ENCODE measurements around the gene B4GALNT4.

B4GALNT4 gene

GRCh38 chr11:426851-427250 lies 57.6 kb downstream of the B4GALNT4 start:
- Histone ChIP-seq H3K4me1 (ENCODE audit: control insufficient read depth in 1 of 2, insufficient read depth in 2 of 2, low read length in 2 of 2) (no peaks in the 10 kb centered on the region), H3K27me3 (ENCODE audit: low read depth, low read length) (no peaks in the 10 kb centered on the region), H3K36me3 (ENCODE audit: control insufficient read depth in 1 of 2, insufficient read depth in 2 of 2, low read length in 2 of 2) (no peaks in the 10 kb centered on the region), H3K9me3 (ENCODE audit: control insufficient read depth in 1 of 2, low read length in 2 of 2) (no peaks in the 10 kb centered on the region), H3K4me3 (ENCODE audit: low read depth in 1 of 2, low read length in 2 of 2) (no peak overlapping the region), H3K27ac (ENCODE audit: low read length) (no peak overlapping the region)

GRCh38 chr11:428295-428694 lies 59.0 kb downstream of the B4GALNT4 start:
- Histone ChIP-seq H3K27me3 (ENCODE audit: low read depth, low read length) (no peaks in the 10 kb centered on the region), H3K36me3 (ENCODE audit: control insufficient read depth in 1 of 2, insufficient read depth in 2 of 2, low read length in 2 of 2) (no peaks in the 10 kb centered on the region), H3K4me3 (ENCODE audit: low read depth in 1 of 2, low read length in 2 of 2) (no peak overlapping the region), H3K4me1 (ENCODE audit: control insufficient read depth in 1 of 2, insufficient read depth in 2 of 2, low read length in 2 of 2) (no peaks in the 10 kb centered on the region), H3K27ac (ENCODE audit: low read length) (no peak overlapping the region), H3K9me3 (ENCODE audit: control insufficient read depth in 1 of 2, low read length in 2 of 2) (no peaks in the 10 kb centered on the region)

DNA sequence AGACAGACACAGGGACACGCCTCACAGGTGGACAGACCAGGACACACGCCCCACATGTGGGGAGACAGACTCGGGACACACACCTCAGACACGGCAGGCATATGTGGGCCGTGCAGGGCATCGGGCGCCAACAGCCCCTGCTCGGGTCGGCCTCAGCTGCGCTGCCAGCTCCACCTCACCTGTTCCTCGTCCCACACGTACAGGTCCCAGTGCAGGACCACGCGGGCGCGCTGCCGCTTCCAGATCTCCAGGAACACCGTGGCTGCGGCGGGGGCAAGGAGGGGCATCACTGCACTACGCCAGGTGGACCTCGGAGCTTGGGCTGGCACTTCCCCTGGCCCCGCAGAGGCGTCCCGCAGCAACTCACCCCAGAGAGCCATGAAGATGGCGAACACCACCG lies 60.1 kb downstream of the B4GALNT4 start:
- H3K27ac ChIP-seq (ENCODE audit: low read length), result no peak overlapping the region
- H3K36me3 ChIP-seq (ENCODE audit: control insufficient read depth in 1 of 2, insufficient read depth in 2 of 2, low read length in 2 of 2), result no peaks in the 10 kb centered on the region
- H3K4me3 ChIP-seq (ENCODE audit: low read depth in 1 of 2, low read length in 2 of 2), result no peak overlapping the region
- H3K9me3 ChIP-seq (ENCODE audit: control insufficient read depth in 1 of 2, low read length in 2 of 2), result no peaks in the 10 kb centered on the region
- H3K27me3 ChIP-seq (ENCODE audit: low read depth, low read length), result no peaks in the 10 kb centered on the region
- H3K4me1 ChIP-seq (ENCODE audit: control insufficient read depth in 1 of 2, insufficient read depth in 2 of 2, low read length in 2 of 2), result no peaks in the 10 kb centered on the region

- Histone ChIP-seq H3K4me3 (ENCODE audit: low read depth in 1 of 2, low read length in 2 of 2) (no peak overlapping the region), H3K27me3 (ENCODE audit: low read depth, low read length) (no peaks in the 10 kb centered on the region), H3K36me3 (ENCODE audit: control insufficient read depth in 1 of 2, insufficient read depth in 2 of 2, low read length in 2 of 2) (no peaks in the 10 kb centered on the region), H3K9me3 (ENCODE audit: control insufficient read depth in 1 of 2, low read length in 2 of 2) (no peaks in the 10 kb centered on the region), H3K4me1 (ENCODE audit: control insufficient read depth in 1 of 2, insufficient read depth in 2 of 2, low read length in 2 of 2) (no peaks in the 10 kb centered on the region), H3K27ac (ENCODE audit: low read length) (no peak overlapping the region)
Observed at GRCh38 chr11:429931-430456, 60.7 kb downstream of the B4GALNT4 start.
